Measurements from ENCODE around the gene AKIRIN1.

- TF ChIP-seq PPARA (CRISPR knock-in tag; IDR thresholded peaks at IDR 0.05; ENCODE audit: borderline replicate concordance) (no peak), CREB5 (CRISPR knock-in tag; IDR thresholded peaks at IDR 0.05; ENCODE audit: low read depth) (no peak), ZNF565 (CRISPR knock-in tag; conservative IDR thresholded peaks at IDR 0.05; ENCODE audit: low read depth) (no peak), GLIS3 (CRISPR knock-in tag; IDR thresholded peaks at IDR 0.05) (no peak), CSRNP3 (CRISPR knock-in tag; IDR thresholded peaks at IDR 0.05) (no peak)
Observed at GRCh38 chr1:39006287-39006686, 15.2 kb downstream of the AKIRIN1 start.

All from SK-N-SH treated with all-trans-retinoic acid at 6 μM for 48 hours (cell line).